GM21447 (cell line): Measurements from ENCODE around the gene MEP1B.
"Not testable (repeated sequence)": the region's sequence is repeated elsewhere in the genome, so short reads cannot be mapped to it uniquely, and the experiment has no call there.

Source experiments
- ATAC-seq: cut with Tn5 transposase; IDR thresholded peaks from one replicate; pipeline ENCODE4 v1.9.1; 2021; ENCODE audit not compliant: unreplicated experiment

The MEP1B gene

DNA sequence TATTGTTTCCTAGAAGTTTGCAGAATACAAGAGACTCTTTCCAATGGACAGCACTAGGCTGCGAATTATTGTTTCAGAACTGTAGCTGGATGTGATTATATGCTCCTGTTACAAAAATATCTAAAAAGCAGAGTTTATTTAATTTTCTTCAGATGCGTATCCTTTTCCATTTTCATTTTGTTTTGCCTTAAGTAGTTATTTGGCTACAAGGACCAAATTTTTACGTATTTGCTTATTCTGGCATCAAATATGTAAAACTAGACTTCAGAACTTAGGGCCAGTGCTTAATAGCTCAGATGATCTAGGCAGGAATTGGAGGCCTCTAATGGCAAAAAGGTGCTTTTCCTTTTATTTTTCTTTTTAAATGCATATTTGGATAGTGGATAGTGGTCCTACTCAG is 18.7 kb downstream of the MEP1B start:
- ATAC-seq: no peak

DNA sequence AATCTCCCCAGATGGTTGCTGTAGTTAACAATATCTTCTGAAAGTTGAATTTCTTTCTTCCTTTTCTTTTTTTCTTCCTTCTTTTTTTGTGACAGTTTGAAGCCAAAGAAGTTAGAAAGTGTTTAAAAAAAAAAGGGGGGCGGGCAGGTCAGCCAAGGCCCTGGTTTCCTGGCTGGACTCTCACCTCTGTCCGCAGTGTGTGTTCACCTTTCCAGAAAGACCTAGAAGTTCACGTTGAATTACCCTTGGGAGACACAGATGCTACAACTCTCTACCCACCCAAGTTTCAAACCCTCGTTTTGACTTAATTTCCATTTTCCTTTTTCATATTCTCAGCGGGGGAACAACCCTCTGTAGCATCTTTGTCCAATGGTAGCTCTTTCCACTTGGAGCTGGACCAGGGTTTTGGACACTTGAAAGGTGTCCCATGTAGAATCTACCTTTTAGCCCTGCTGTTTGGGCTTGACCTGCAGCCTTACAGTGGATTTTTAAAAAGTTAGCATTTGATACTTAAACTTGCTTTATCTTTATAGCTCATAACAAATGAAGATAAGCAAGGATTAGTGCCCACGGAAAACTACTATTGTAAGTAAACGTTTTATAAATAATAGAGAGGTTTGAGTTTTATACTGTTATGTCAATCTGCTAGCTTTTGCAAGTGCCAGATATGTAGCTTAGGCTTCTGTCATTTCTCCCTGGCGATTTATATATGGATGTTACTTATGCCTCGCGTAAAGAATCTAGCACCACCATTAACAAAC is 20.0 kb downstream of the MEP1B start:
- ATAC-seq: no peak

DNA sequence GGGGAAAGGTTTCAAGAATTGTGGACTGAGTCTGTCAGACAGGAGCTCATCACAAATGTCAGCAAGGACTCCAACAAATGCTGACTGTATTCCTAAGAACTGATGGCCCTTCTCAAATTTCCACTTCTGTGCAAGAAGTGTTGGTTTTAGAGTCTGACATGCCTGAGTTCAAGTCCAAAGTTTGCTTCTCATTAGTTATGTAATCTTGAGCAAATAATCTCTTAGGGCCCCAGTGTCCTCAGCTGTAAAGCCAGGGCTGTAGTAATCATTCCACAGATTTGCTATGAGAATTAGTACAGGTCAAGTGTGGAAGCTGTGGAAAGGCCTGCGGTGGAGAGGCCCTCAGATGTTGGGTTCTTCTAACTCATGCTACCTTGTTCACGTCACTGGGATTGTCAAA is 23.9 kb downstream of the MEP1B start:
- no peak for ATAC-seq

GRCh38 chr18:32216390-32216789 is 26.6 kb downstream of the MEP1B start:
- ATAC-seq: no peak

DNA sequence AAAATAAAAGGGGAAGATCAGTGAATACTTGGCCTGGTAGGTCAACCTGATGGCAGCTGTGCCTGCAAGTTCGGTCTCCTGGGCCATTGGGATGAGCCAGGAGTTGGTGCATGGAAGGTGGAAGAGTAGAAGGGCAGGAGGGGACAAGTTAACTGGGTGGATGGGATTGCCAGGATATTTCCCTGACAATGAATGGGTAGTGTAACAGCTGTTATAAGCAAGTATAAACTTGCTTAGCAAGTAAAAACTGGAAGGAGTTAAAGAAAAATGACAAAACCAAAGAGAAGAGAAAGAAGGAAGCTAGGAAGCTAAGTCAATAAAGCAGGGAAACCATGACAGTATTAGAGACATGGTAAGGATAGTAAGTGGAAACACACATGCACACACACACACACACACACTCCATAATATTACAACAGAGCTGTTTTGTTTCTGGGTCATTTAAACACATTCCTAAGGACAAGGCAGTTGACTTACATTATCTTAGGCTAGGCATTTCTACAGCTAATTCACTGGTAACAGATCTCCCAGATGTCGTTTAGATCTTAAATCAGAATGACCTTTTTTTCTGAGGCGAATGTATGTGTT is 29.7 kb downstream of the MEP1B start:
- ATAC-seq: no peak

DNA sequence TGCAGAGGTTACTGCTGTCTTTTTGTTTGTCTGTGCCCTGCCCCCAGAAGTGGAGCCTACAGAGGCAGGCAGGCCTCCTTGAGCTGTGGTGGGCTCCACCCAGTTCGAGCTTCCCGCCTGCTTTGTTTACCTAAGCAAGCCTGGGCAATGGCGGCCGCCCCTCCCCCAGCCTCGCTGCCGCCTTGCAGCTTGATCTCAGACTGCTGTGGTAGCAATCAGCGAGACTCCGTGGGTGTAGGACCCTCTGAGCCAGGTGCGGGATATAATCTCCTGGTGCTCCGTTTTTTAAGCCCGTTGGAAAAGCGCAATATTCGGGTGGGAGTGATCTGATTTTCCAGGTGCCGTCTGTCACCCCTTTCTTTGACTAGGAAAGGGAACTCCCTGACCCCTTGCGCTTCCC is 43.5 kb downstream of the MEP1B start:
- not testable (repeated sequence) for ATAC-seq

- ATAC-seq: no peak
Observed at GRCh38 chr18:32237049-32237448, 47.2 kb downstream of the MEP1B start.

DNA sequence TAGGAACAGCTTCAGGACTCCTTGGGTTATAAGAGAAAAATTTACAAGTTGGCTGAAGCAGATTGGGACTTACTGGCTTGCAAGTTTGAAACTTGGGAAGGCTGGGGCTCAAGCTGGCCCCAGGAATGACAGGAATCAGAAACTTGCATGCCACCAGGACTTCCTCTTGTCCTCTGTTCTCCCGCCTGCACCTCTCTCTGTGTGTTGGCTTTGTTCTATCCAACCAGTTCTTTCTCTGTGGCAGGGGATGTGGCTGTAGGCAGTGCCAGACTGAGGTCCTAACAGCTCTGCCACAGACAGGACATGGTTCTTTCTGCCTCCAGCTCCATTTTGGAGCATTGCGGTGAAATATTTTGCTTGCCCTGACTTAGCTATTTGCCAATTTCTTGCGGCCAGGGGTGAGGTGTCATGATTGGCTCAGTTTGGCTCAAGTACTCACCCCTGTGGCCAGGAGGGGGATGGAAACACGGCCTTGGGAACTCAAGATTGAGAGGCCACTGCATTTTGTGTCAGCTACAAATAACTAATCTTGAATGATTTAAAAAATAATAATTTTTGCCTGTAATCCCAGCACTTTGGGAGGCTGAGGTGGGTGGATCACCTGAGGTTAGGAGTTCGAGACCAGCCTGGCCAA is 48.9 kb downstream of the MEP1B start:
- no peak for ATAC-seq

DNA sequence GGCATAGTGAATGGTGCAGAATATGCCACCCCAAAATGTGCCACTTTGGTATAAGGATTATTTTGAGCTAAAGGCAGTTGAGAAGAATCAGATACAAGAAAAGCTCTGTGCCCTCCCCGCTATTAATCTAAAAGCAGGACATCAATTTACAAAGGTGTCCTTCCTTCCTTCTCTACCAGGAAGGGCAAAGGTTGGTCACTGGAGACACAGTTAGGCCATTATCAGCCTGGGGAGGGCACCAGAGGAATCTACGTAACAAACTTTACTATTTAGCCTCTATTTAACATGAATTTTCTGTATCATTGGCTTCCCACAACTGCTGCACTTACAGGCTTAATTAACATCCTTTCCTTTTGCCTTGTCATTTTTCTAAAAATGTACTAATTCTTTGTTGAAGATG is 52.6 kb downstream of the MEP1B start:
- ATAC-seq: no peak

- no peak for ATAC-seq
Observed at GRCh38 chr18:32243358-32243757, 53.5 kb downstream of the MEP1B start.

DNA sequence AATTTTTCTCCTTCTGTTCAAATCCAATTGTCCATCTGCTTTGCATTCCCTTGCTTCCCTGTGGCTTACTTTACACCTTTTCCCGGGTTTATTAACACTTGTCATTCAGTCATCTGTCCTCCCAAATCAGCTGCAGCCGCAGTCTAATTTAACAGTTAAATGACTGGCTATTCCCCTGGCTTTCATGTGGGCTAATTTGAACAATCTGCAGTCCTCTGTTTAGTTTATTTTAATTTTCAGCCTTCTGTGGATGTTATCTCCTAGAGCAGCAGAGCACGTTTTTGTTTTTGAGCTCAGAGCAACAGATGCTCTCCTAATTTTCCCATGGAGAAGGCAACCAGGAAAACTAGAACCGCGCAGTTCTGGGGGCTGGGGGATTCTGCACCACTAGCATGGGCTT is 55.0 kb downstream of the MEP1B start:
- ATAC-seq: no peak

GRCh38 chr18:32249147-32249929 is 59.5 kb downstream of the MEP1B start:
- no peak for ATAC-seq

GRCh38 chr18:32251466-32251865 is 61.6 kb downstream of the MEP1B start:
- ATAC-seq: no peak

DNA sequence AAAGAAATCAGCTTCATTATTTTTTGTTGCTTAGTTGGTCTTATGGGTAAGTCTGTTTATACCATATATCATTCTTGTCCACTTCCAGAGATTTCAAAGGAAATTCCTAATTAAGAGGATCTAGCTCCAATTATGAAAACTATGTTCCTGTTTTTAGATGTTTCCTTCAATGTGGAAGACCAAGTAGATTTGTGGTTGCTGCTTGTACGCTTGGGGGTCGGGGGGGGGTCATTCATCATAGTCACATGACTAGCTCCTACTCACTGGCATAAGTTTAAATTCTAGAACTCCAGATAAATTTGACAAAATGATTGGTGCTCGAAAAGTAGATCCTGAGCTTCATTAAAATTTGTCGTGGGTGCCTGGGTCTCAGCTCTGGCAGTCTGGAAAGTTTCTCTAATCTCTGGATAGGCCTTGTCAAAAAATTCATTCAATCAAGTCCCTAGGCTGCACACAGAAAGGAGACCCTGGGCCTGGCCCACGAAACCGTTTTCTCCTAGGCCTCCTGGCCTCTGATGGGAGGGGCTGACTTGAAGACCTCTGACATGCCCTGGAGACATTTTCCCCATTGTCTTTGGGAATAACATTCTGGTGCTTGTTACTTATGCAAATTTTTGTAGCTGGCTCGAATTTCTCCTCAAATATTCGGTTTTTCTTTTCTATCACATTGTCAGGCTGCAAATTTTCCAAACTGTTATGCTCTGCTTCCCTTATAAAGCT is 62.5 kb downstream of the MEP1B start:
- no peak for ATAC-seq

- ATAC-seq: no peak
Observed at GRCh38 chr18:32255570-32255969, 65.7 kb downstream of the MEP1B start.

GRCh38 chr18:32257084-32257785 is 67.4 kb downstream of the MEP1B start:
- ATAC-seq: no peak

DNA sequence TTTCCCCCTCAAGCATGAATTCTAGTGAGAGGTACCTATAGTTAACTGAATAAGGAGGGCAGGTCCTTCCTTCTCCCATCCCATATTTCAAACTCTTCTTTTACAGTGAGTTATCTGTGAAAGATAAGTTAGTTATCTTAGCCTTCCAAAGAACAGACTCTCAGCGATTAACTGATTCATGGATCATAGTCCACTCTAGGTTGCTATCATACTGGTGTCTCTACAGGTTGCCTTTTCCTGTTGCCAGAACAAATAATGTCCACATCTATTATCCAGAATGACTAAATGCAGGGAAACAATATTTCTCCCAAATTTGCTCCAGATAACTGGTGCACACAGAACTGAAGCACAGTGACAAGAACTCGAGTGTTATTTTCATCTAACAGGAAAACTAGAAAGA is 68.3 kb downstream of the MEP1B start:
- ATAC-seq: no peak

GRCh38 chr18:32258558-32259204 is 68.8 kb downstream of the MEP1B start:
- ATAC-seq: peak; percentile 65

DNA sequence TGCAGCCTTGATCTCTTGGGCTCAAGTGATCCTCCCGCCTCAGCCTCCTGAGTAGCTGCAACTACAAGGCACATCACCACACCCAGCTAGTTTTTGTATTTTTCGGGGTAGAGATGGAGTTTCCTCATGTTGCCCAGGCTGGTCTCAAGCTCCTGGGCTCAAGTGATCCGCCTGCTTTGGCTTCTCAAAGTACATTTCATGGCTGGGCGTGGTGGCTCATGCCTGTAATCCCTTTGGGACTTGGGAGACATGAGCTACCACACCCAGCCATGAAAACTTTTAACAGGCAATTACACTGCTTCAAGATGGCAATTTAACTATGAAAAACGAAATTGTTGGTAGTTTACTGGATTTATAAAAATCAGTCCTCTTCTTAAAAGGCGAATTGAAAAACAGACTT is 69.7 kb downstream of the MEP1B start:
- ATAC-seq: no peak

DNA sequence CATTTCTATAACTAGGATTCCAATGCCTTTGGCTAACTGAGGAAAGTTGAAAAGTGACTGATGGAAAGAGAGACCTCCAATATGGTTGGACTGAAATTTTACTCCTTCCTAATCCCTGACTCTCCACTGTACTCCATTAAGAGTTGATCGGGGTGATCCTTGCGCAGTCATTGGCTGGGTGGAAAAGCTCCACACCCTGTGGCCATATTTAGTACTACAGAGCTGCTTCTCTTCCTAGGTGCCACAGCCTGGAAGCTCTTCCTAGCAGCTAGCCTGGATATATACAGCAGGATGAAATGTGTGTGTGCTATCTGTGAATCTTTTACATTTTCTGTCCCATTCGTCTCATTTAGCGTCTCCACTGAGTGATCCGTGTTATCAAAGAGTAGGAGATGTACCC is 71.2 kb downstream of the MEP1B start:
- ATAC-seq: no peak
